Activated naive CD4-positive, alpha-beta T cell treated with anti-CD3 and anti-CD28 coated beads for 36 hours (primary cell): ENCODE measurements around the gene DPH1. TPM values are rescaled to one million over a fixed set of nuclear protein-coding genes. Genes with fewer than 3 reads are reported as not detected.

ENCODE experiments used
- CTCF ChIA-PET: fragments of 350-600 bp; sonication (Branson Sonifier 250); formaldehyde crosslinking; loops from one replicate; lab custom pipeline; 2021; ENCODE audit warnings: antibody characterized with exemption; lab: Charles Lee
- DNase-seq: peaks from one replicate; pipeline ENCODE4 v3.0.0-alpha.2; 2020
- H3K27ac Mint-ChIP-seq: one replicate; pipeline ENCODE4 v1.8.0; 2021; ENCODE audit warnings: mild to moderate bottlenecking, mixed read lengths
- H3K27me3 Mint-ChIP-seq: one replicate; pipeline ENCODE4 v1.8.0; 2021; ENCODE audit warnings: low read depth, mixed read lengths
- H3K36me3 Mint-ChIP-seq: one replicate; pipeline ENCODE4 v1.8.0; 2021; ENCODE audit warnings: low read depth, mixed read lengths
- H3K4me1 Mint-ChIP-seq: one replicate; pipeline ENCODE4 v1.8.0; 2021; ENCODE audit warnings: low read depth, mixed read lengths
- H3K4me3 Mint-ChIP-seq: one replicate; pipeline ENCODE4 v1.8.0; 2021; ENCODE audit warnings: mild to moderate bottlenecking, moderate library complexity, mixed read lengths
- H3K9me3 Mint-ChIP-seq: one replicate; pipeline ENCODE4 v1.8.0; 2021; ENCODE audit warnings: mixed read lengths
- intact Hi-C: fragments of 100-400 bp; cut with micrococcal nuclease; formaldehyde crosslinking; loops from one replicate; pipeline ENCODE4 v1.15.1; 2023
- total RNA-seq, 2 experiments: library from RNA; stranded (reverse); gene quantifications; one replicate each; pipeline ENCODE4 v1.2.3, GENCODE V29; 2021

Gene DPH1
- total RNA-seq, 2 experiments from 2014 or later = 31.1 to 34.1 TPM

GRCh38 chr17:1996800-1997288, 33.1 kb upstream of the DPH1 start:
- no peak for DNase-seq
- Mint-ChIP-seq H3K9me3 (no peaks in the 10 kb centered on the region), H3K4me3 (no peak overlapping the region), H3K4me1 (no peaks in the 10 kb centered on the region), H3K27ac (no peak overlapping the region), H3K27me3 (peaks cover 23% of the 10 kb centered on the region), H3K36me3 (no peaks in the 10 kb centered on the region)
- intact Hi-C loops = no loop called here
- CTCF ChIA-PET = interaction anchor here (1.3 kb wide), 1 partner anchor 29 kb away, joined by 5 read pairs; no protein-coding TSS in a partner anchor

DNA sequence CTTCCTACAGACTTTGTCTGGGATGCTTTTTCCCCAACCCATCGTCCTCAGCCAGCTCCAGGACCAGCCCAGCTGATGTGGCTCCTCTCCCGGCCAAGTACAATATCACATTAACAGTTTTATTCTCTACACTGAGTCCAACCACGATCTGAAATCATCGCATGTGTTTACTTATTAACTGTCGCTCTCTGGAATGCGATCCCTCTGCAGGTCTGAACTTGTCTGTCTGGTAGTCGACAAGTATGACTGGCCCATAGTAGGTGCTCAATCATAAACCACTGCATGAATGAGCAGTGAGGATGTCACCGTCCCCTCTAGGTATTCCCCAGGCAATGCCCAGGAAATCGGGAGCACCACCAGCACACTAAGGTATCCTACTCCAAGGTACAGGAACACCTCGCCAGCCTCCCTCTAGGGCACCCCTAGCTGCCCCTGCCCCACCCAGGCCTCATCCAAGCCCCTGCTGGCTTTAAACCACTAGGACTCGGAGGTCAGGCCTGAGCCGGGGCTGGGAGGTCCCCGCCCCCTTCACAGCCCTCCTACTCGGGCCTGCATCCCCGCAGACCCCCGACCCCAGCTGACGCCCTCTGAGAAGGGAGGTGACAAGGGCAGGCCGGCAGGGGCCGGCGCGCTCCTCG, 32.5 kb upstream of the DPH1 start:
- H3K4me1 Mint-ChIP-seq = no peaks in the 10 kb centered on the region
- no peak for DNase-seq
- H3K4me3 Mint-ChIP-seq = no peak overlapping the region
- H3K9me3 Mint-ChIP-seq = no peaks in the 10 kb centered on the region
- intact Hi-C loops = no loop called here
- CTCF ChIA-PET = interaction anchor here (1.3 kb wide), 1 partner anchor 29 kb away, joined by 5 read pairs; no protein-coding TSS in a partner anchor
- H3K36me3 Mint-ChIP-seq = no peaks in the 10 kb centered on the region
- peaks cover 23% of the 10 kb centered on the region for H3K27me3 Mint-ChIP-seq
- H3K27ac Mint-ChIP-seq = no peak overlapping the region

DNA sequence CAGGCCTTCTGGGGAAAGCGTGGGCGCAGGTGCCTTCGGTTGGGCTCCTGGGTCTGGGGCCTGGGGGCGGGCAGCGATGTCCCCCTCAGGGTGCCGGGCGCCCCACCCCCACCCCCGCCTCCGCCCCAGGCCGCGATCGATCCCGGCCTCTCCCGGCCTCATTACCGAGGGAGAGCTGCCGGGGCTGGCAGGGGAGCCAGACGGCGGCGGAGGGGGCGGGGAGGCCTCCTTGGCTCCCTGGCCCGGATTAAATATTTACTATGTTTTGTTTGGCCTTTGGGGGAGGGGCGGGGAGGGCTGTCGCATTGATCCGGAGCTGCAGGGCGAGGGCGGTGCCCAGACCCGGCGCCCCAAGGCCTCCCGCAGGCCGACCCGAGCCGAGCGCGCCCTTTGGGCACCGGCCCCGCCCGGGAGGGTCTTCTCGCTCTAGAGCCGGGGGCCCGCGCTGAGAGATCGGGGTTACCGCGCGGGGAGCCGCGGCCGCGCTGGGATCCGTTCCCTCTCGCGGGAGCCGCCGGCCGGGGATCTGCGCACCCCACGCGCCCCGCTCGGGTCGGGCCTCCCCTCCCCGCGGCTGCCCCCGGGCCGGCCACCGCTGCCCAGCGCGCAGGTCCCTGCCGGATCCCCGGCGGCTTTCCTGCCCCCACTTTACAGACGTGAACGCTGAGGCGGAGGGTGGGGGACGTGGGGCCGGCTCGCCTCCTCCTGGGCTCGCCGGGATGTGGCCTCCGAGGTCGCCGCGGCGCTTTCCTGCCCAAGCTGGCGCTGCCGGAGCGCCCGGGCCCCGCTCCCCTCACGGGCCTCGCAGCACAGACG, 31.8 kb upstream of the DPH1 start:
- Mint-ChIP-seq H3K4me1 (no peaks in the 10 kb centered on the region), H3K9me3 (no peaks in the 10 kb centered on the region), H3K27me3 (peaks cover 23% of the 10 kb centered on the region), H3K4me3 (no peak overlapping the region), H3K36me3 (no peaks in the 10 kb centered on the region), H3K27ac (no peak overlapping the region)
- DNase-seq = peak; percentile 13
- CTCF ChIA-PET = no interaction called here
- intact Hi-C loops = no loop called here

DNA sequence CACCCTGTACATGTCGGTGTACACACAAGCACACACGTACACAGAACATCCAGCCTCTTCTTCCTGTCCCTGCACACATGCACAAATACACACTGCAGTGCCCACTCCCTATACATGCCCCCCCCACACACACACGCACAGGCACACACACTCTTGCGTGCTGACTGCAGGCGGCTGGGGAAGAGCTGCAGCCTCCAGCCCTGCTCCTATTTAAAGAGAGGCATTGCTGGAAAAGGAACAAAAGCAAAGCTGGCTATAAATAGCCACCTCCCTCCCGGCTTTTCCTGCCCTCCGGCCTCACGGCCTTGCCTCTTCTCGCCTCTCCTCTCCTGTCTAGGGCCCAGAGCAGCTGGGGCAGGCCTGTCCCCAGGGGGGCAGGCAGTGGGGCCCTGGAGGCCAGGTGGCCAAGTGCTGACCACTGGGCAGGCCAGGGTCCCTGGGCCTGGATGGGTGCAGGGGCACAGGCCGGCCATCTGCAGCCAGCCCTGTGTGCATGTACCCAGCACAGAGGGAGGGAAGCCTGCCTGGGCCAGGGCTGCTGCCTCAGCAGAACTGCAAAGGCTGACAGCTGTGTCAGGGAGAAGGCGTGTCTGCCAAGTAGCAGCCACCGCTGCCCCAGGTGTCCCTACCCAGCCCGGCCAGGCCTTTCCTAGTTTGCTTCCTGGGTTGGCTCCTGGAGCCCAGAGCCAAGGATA, 30.2 kb upstream of the DPH1 start:
- H3K4me3 Mint-ChIP-seq = no peak overlapping the region
- H3K27me3 Mint-ChIP-seq = peaks cover 23% of the 10 kb centered on the region
- no peaks in the 10 kb centered on the region for H3K9me3 Mint-ChIP-seq
- CTCF ChIA-PET = interaction anchor here (0.7 kb wide), 1 partner anchor 129 kb away, joined by 3 read pairs; no protein-coding TSS in a partner anchor
- intact Hi-C loops = no loop called here
- H3K4me1 Mint-ChIP-seq = no peaks in the 10 kb centered on the region
- no peaks in the 10 kb centered on the region for H3K36me3 Mint-ChIP-seq
- no peak overlapping the region for H3K27ac Mint-ChIP-seq
- DNase-seq = no peak

DNA sequence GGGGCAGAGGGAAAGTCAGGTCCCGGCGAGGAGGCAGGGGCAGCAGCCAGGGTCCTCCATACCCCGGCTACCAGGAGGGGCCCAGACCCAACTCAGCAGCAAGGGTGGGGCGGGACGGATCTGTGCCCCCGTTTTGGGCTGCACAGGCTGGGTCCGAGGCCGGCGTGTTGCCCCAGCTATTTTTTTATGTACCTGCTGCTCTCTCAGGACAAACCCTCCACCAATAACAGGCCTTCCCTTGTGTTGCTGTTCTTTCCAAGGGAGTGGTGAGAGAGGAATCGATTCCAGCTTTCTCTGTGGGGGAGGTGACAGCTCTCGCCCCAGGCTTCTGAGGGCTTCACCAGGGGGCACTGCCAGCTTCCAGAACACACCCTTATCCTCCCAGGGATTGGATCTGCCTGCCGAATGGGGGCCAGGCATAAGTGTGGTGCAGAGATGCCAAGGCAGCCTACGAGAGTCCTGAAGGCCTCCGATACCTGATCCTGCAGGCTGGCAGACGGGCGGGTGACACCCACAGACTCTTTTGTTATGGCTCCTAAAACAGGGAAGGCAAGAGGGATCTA, 27.1 kb upstream of the DPH1 start:
- Mint-ChIP-seq H3K36me3 (no peaks in the 10 kb centered on the region), H3K4me3 (no peak overlapping the region), H3K4me1 (no peaks in the 10 kb centered on the region), H3K27me3 (peaks cover 11% of the 10 kb centered on the region), H3K27ac (no peak overlapping the region), H3K9me3 (no peaks in the 10 kb centered on the region)
- CTCF ChIA-PET = no interaction called here
- intact Hi-C loops = no loop called here
- DNase-seq = no peak

- CTCF ChIA-PET = no interaction called here
- Mint-ChIP-seq H3K36me3 (no peaks in the 10 kb centered on the region), H3K27ac (no peak overlapping the region), H3K4me3 (no peak overlapping the region), H3K27me3 (peaks cover 11% of the 10 kb centered on the region), H3K4me1 (no peaks in the 10 kb centered on the region), H3K9me3 (no peaks in the 10 kb centered on the region)
- no peak for DNase-seq
- intact Hi-C loops = no loop called here
Measured at GRCh38 chr17:2003525-2003924, 26.4 kb upstream of the DPH1 start.

- CTCF ChIA-PET = no interaction called here
- intact Hi-C loops = no loop called here
- H3K4me1 Mint-ChIP-seq = no peaks in the 10 kb centered on the region
- no peak overlapping the region for H3K4me3 Mint-ChIP-seq
- DNase-seq = no peak
- peaks cover 3% of the 10 kb centered on the region for H3K27me3 Mint-ChIP-seq
- H3K27ac Mint-ChIP-seq = no peak overlapping the region
- no peaks in the 10 kb centered on the region for H3K9me3 Mint-ChIP-seq
- H3K36me3 Mint-ChIP-seq = no peaks in the 10 kb centered on the region
Measured at GRCh38 chr17:2004435-2004952, 25.5 kb upstream of the DPH1 start.

GRCh38 chr17:2008332-2009126, 21.4 kb upstream of the DPH1 start:
- no peaks in the 10 kb centered on the region for H3K9me3 Mint-ChIP-seq
- H3K27ac Mint-ChIP-seq = no peak overlapping the region
- no peaks in the 10 kb centered on the region for H3K4me1 Mint-ChIP-seq
- no peaks in the 10 kb centered on the region for H3K36me3 Mint-ChIP-seq
- intact Hi-C loops = no loop called here
- H3K4me3 Mint-ChIP-seq = no peak overlapping the region
- CTCF ChIA-PET = no interaction called here
- DNase-seq = no peak
- peaks cover 3% of the 10 kb centered on the region for H3K27me3 Mint-ChIP-seq

GRCh38 chr17:2009737-2010136, 20.2 kb upstream of the DPH1 start:
- peaks cover 6% of the 10 kb centered on the region for H3K27me3 Mint-ChIP-seq
- no peaks in the 10 kb centered on the region for H3K4me1 Mint-ChIP-seq
- intact Hi-C loops = no loop called here
- no peaks in the 10 kb centered on the region for H3K9me3 Mint-ChIP-seq
- CTCF ChIA-PET = interaction anchor here (0.7 to 1.0 kb wide), 2 partner anchors 9 to 37 kb away, joined by 3 read pairs; no protein-coding TSS in a partner anchor
- H3K27ac Mint-ChIP-seq = no peak overlapping the region
- no peak for DNase-seq
- H3K4me3 Mint-ChIP-seq = no peak overlapping the region
- no peaks in the 10 kb centered on the region for H3K36me3 Mint-ChIP-seq

GRCh38 chr17:2011411-2012371, 18.3 kb upstream of the DPH1 start:
- H3K4me3 Mint-ChIP-seq = no peak overlapping the region
- DNase-seq = no peak
- H3K9me3 Mint-ChIP-seq = no peaks in the 10 kb centered on the region
- CTCF ChIA-PET = interaction anchor here (0.6 kb wide), 1 partner anchor 131 kb away, joined by 3 read pairs; no protein-coding TSS in a partner anchor
- H3K36me3 Mint-ChIP-seq = no peaks in the 10 kb centered on the region
- intact Hi-C loops = no loop called here
- no peaks in the 10 kb centered on the region for H3K4me1 Mint-ChIP-seq
- peaks cover 7% of the 10 kb centered on the region for H3K27me3 Mint-ChIP-seq
- H3K27ac Mint-ChIP-seq = no peak overlapping the region
